ENCODE measurements around the gene INPP5D.

DNA sequence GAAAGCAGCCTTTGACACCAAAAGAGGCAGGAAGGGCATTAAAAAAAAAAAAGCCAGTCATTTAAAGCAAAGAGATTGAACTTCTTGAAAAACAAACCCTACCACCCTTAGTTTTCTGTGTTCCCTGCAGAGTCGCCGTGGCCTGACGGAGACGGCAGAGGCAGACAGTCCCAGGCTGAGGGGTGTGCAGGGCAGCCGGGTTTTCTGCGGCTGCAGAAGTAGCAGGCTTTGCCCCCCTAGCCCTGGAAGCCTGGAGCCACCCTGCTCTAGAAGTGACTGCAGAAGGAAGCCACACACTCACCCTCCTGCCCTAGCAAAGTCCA is 2.8 kb downstream of the INPP5D start:
- no peak for TF ChIP-seq POLR2A (IDR thresholded peaks at IDR 0.05; ENCODE audit: low read length)
- TF ChIP-seq GATA1 (IDR thresholded peaks at IDR 0.05; ENCODE audit: low read depth, low read length): no peak

All from erythroblast (primary cell).